Measurements from ENCODE around the gene HLA-DPA1. TPM values are rescaled to one million over a fixed set of nuclear protein-coding genes. Genes with fewer than 3 reads are reported as not detected.

Gene HLA-DPA1
- total RNA-seq, 4 donors from 2014 or later: 57.1 to 127 (median 96.8) TPM

- WGBS, 2 donors: 72 to 77% methylated on average over 2 of the region's 2 CpGs
- no peak overlapping the region for H3K4me3 ChIP-seq (ENCODE audit: low read depth, poor library complexity, severe bottlenecking)
- intact Hi-C loops (cut with DNase I; ENCODE audit: low total_unique reads): no loop called here
- no peak for TF ChIP-seq POLR2A (IDR thresholded peaks at IDR 0.05)
- TF ChIP-seq CTCF (IDR thresholded peaks at IDR 0.05): no peak
- peak in 1 of 2 donors; percentile 57 for DNase-seq (ENCODE audit: low spot score in 2 of 2)
Observed at GRCh38 chr6:33108307-33108706, 34.9 kb upstream of the HLA-DPA1 start.

GRCh38 chr6:33107641-33108040, 34.2 kb upstream of the HLA-DPA1 start:
- intact Hi-C loops (cut with DNase I; ENCODE audit: low total_unique reads): no loop called here
- DNase-seq (ENCODE audit: low spot score in 2 of 2): peak in 1 of 2 donors; percentile 14
- no peak overlapping the region for H3K4me3 ChIP-seq (ENCODE audit: low read depth, poor library complexity, severe bottlenecking)
- TF ChIP-seq CTCF (IDR thresholded peaks at IDR 0.05) (no peak), POLR2A (IDR thresholded peaks at IDR 0.05) (no peak)
- WGBS, 2 donors: 47 to 95% methylated on average over 2 of the region's 2 CpGs

- peak in 1 of 2 donors; percentile 65 for DNase-seq (ENCODE audit: low spot score in 2 of 2)
- intact Hi-C loops (cut with DNase I; ENCODE audit: low total_unique reads): no loop called here
- WGBS, 2 donors: 45 to 81% methylated on average over 9 of the region's 9 CpGs
- TF ChIP-seq POLR2A (IDR thresholded peaks at IDR 0.05) (no peak), CTCF (IDR thresholded peaks at IDR 0.05) (no peak)
- H3K4me3 ChIP-seq (ENCODE audit: low read depth, poor library complexity, severe bottlenecking): no peak overlapping the region
Observed at GRCh38 chr6:33105916-33106871, 32.7 kb upstream of the HLA-DPA1 start.

- intact Hi-C loops (cut with DNase I; ENCODE audit: low total_unique reads): no loop called here
- TF ChIP-seq POLR2A (IDR thresholded peaks at IDR 0.05) (no peak), CTCF (IDR thresholded peaks at IDR 0.05) (no peak)
- H3K4me3 ChIP-seq (ENCODE audit: low read depth, poor library complexity, severe bottlenecking): no peak overlapping the region
- no peak for DNase-seq (ENCODE audit: low spot score in 2 of 2)
- 62 to 92% methylated on average over 3 of the region's 3 CpGs for WGBS, 2 donors
Observed at GRCh38 chr6:33105386-33105785, 31.9 kb upstream of the HLA-DPA1 start.

- DNase-seq (ENCODE audit: low spot score in 2 of 2): peak in 1 of 2 donors; percentile 26
- TF ChIP-seq CTCF (IDR thresholded peaks at IDR 0.05): no peak
- no peak for TF ChIP-seq POLR2A (IDR thresholded peaks at IDR 0.05)
- intact Hi-C loops (cut with DNase I; ENCODE audit: low total_unique reads): no loop called here
- H3K4me3 ChIP-seq (ENCODE audit: low read depth, poor library complexity, severe bottlenecking): no peak overlapping the region
- WGBS, 2 donors: 93 to 100% methylated on average over 1 of the region's 1 CpG
Observed at GRCh38 chr6:33104887-33105286, 31.4 kb upstream of the HLA-DPA1 start.
